Keratinocyte (primary cell): Measurements from ENCODE around the gene ZDHHC12.

ENCODE experiments used
- CTCF ChIP-seq, 3 experiments: IDR thresholded peaks in 1 of 3; conservative IDR thresholded peaks in 1 of 3; optimal IDR thresholded peaks in 1 of 3; 2 replicates in 2 of 3; 3 replicates in 1 of 3; pipeline versions ENCODE3 to v1.5.1; 2011; ENCODE audit warnings: low read length in 3 of 3, mild to moderate bottlenecking in 3 of 3, moderate library complexity in 2 of 3, control low read depth in 1 of 3, inconsistent platforms in 1 of 3; ENCODE audit not compliant: insufficient read depth in 2 of 3; ENCODE audit errors: extremely low read depth in 1 of 3
- EZH2 ChIP-seq: IDR thresholded peaks from one replicate; pipeline ENCODE4 v1.6.1; 2012; ENCODE audit warnings: inconsistent platforms, mild to moderate bottlenecking, low read length, moderate library complexity

GRCh38 chr9:128731691-128732090 is 7.8 kb upstream of the ZDHHC12 start:
- TF ChIP-seq CTCF (optimal IDR thresholded peaks at IDR 0.05 in 1 of 3, IDR thresholded peaks at IDR 0.05 in 1 of 3, conservative IDR thresholded peaks at IDR 0.05 in 1 of 3; ENCODE audit: extremely low read depth in 1 of 3, insufficient read depth in 2 of 3, low read length in 3 of 3) (no peak), EZH2 (no peak)
